BE2C (cell line): ENCODE results near the gene FSTL4.

Source experiments
- DNase-seq: peaks from one replicate; pipeline ENCODE4 v3.0.0-alpha.2; 2020
- H3K27me3 ChIP-seq: fragments of 250-450 bp; sonication (Bioruptor Pico); 2 replicates; pipeline ENCODE4 v1.5.1; 2020; ENCODE audit warnings: mild to moderate bottlenecking
- H3K36me3 ChIP-seq: fragments of 250-450 bp; sonication (Bioruptor Pico); 2 replicates; pipeline ENCODE4 v1.5.1; 2020; ENCODE audit warnings: mild to moderate bottlenecking
- H3K4me1 ChIP-seq: fragments of 250-450 bp; sonication (Bioruptor Pico); 2 replicates; pipeline ENCODE4 v1.5.1; 2020
- H3K4me3 ChIP-seq: 2 replicates; pipeline ENCODE4 v1.5.1; 2011; ENCODE audit warnings: low read depth, low read length
- H3K9me3 ChIP-seq: fragments of 250-450 bp; sonication (Bioruptor Pico); 2 replicates; pipeline ENCODE4 v1.5.1; 2020
- CTCF ChIP-seq: IDR thresholded peaks from 2 replicates; pipeline ENCODE4 v1.5.1; 2012; ENCODE audit warnings: mild to moderate bottlenecking, low read depth, low read length

The FSTL4 gene

GRCh38 chr5:133232435-133232834 is 379.9 kb downstream of the FSTL4 start:
- DNase-seq, result no peak
- no peak for TF ChIP-seq CTCF
- no peaks in the 10 kb centered on the region for H3K36me3 ChIP-seq
- no peaks in the 10 kb centered on the region for H3K27me3 ChIP-seq
- no peaks in the 10 kb centered on the region for H3K4me1 ChIP-seq
- no peaks in the 10 kb centered on the region for H3K9me3 ChIP-seq
- H3K4me3 ChIP-seq, result no peak overlapping the region

DNA sequence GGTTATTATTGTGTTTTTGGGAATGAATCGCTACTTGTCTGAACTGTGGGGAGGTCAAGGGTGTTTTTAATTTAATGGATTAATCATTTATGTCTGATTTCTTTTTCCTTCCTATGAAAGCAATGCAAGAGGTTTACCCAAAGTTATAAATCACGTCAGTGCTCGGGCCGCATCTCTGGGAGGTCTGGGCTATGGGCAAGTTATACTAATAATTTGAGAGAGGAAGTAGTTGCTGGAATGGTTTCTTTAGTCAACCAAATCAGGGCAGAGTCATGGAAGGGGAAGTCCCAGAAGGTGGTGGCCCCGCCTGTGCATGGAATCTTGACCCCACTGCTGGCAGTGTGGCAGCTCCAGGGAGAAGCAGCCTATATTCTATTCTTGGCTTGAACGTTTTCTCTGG is 380.3 kb downstream of the FSTL4 start:
- Histone ChIP-seq H3K27me3 (no peaks in the 10 kb centered on the region), H3K36me3 (no peaks in the 10 kb centered on the region), H3K4me1 (no peaks in the 10 kb centered on the region), H3K4me3 (no peak overlapping the region), H3K9me3 (no peaks in the 10 kb centered on the region)
- no peak for DNase-seq
- TF ChIP-seq CTCF, result no peak

GRCh38 chr5:133230823-133231578 is 381.3 kb downstream of the FSTL4 start:
- Histone ChIP-seq H3K27me3 (no peaks in the 10 kb centered on the region), H3K36me3 (no peaks in the 10 kb centered on the region), H3K9me3 (no peaks in the 10 kb centered on the region), H3K4me3 (no peak overlapping the region), H3K4me1 (no peaks in the 10 kb centered on the region; the same call in 1 of the 2 replicates)
- no peak for TF ChIP-seq CTCF
- DNase-seq, result no peak

DNA sequence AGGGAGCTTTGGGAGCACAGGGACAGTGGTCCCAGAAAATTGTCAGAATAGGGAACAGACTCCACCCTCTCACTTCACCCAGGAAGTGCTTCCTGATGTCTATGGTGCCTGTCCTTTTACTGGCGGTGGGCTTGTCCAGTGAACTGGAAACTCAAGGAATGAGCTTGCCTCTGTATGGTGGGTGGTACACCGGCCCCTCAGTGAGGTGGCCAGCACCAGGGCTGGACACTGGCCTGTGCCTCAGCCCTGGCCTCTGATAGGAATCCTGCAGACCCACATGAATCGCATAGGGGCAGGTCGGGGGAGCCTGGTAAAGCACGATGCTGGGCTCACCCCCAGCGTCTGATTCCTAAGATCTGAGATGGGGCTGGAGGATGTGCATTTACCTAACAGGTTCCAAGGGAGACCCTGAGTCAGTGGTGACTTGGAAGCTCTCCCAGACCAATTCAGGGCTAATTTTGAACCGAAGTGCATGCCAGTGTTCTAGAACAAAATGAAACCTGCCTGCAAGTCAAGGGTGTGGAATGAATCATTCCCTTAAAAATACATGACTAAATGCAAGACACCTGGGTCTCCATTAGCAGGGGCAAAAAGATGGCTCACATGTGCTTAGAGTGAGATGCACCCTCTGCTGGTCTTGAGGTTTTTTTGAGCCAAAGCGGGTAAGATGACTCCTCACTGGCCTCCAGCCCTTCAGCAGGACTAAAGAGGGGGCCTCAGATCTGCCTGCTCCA is 382.2 kb downstream of the FSTL4 start:
- Histone ChIP-seq H3K27me3 (no peaks in the 10 kb centered on the region), H3K9me3 (no peaks in the 10 kb centered on the region), H3K36me3 (no peaks in the 10 kb centered on the region), H3K4me3 (no peak overlapping the region), H3K4me1 (no peaks in the 10 kb centered on the region; the same call in 1 of the 2 replicates)
- no peak for DNase-seq
- TF ChIP-seq CTCF, result no peak

- no peak for TF ChIP-seq CTCF
- no peak overlapping the region for H3K4me3 ChIP-seq
- no peak for DNase-seq
- no peaks in the 10 kb centered on the region for H3K27me3 ChIP-seq
- H3K4me1 ChIP-seq, result no peaks in the 10 kb centered on the region; the same call in 1 of the 2 replicates
- H3K36me3 ChIP-seq, result no peaks in the 10 kb centered on the region
- no peaks in the 10 kb centered on the region for H3K9me3 ChIP-seq
Observed at GRCh38 chr5:133228316-133228715, 384.0 kb downstream of the FSTL4 start.

- Histone ChIP-seq H3K9me3 (no peaks in the 10 kb centered on the region), H3K4me3 (no peak overlapping the region), H3K27me3 (no peaks in the 10 kb centered on the region), H3K4me1 (no peaks in the 10 kb centered on the region; the same call in 1 of the 2 replicates), H3K36me3 (no peaks in the 10 kb centered on the region)
- no peak for DNase-seq
- TF ChIP-seq CTCF, result no peak
Observed at GRCh38 chr5:133227897-133228296, 384.4 kb downstream of the FSTL4 start.
